Adipose tissue (tissue), 3 donors: ENCODE results near the gene ELMO1. TPM values are rescaled to one million over a fixed set of nuclear protein-coding genes. Genes with fewer than 3 reads are reported as not detected.
A peak's percentile ranks its signal among the peaks of the same experiment; 100 is the strongest.

Source experiments
- H3K27ac ChIP-seq: one replicate; pipeline ENCODE4 v1.5.1; 2013; ENCODE audit warnings: low read depth, low read length
- WGBS, 3 donors: extraction: QIAGEN DNeasy Blood & Tissue Kit; methylation state at CpG; one replicate each; pipeline ENCODE4 v1.1.7; 2013; 5-methylcytosine and 5-hydroxymethylcytosine counted together
- polyA plus RNA-seq, 3 donors: library from polyadenylated mRNA; stranded (reverse); fragments of 200-250 nt; gene quantifications; one replicate each; pipeline ENCODE4 v1.2.3, GENCODE V29; 2013
- donor health status: healthy with polysubstance abuse.
- donor health status: Bipolar disorder and iron deficiency.
- donor health status: healthy.

ELMO1 gene
- polyA plus RNA-seq, 3 donors, result 3.4 to 22.4 (median 13.9) TPM

- no peak overlapping the region for H3K27ac ChIP-seq
- WGBS, 3 donors, result 16 to 81% (median 64%) methylated on average over 1 of the region's 1 CpG
Observed at GRCh38 chr7:37095122-37095521, 353.5 kb downstream of the ELMO1 start.

DNA sequence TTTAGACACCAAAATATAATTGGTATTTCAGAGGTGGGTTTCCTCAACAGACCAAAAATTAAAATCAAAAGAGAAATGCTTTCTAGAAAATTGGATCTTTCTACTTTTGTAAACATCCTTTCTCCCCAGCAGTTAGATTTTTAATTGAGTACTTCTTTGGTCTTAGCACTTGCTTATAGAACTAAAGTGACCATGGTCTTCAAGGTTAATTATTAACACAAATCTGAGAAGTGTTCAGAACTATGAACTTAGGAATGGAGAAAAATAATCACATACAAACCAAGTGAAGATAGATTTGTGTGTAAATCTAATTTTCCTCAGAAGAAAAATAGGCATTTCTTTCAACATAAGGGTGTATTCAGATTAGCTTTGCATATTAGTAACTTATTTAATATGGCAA lies 355.4 kb downstream of the ELMO1 start:
- H3K27ac ChIP-seq, result no peak overlapping the region

DNA sequence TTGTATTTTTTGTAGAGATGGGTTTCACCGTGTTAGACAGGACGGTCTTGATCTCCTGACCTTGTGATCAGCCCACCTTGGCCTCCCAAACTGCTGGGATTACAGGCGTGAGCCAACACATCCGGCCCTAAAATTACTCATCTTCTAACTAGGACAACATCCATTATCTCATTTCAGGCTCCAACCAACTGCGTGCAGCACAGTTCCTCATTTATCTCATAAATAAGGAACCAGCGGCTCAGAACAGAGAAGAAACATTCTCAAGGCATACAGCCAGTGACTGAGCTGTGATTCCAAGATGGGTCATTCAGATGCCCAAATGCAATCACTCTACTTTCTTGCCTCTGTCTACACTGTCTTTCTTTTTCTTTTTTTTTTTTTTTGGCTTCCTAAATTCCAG lies 356.1 kb downstream of the ELMO1 start:
- no peak overlapping the region for H3K27ac ChIP-seq

DNA sequence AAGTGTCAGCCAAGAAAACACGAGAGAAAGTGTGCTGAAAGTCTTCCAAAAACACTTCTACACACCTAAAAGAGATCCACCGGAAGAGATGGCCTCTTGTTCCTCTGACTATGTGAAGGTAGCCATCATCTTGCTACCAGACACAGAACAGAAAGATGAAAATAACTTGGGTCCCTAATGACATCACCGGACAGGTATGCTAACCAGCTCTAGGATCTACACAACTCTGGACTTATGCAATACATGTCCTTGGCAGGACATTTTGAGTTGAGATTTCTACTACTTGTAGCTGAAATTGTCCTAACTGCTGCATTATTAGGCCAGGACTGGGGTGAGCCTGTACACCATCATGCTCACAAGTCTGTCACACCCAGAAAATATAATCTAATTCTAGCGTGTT lies 358.7 kb downstream of the ELMO1 start:
- 86 to 90% (median 90%) methylated on average over 4 of the region's 4 CpGs for WGBS, 3 donors
- H3K27ac ChIP-seq, result no peak overlapping the region

More for the DNA sequence above, 356.1 kb downstream of the ELMO1 start:
- WGBS, 3 donors, result 63 to 87% (median 75%) methylated on average over 6 of the region's 6 CpGs

GRCh38 chr7:37085600-37085999 lies 363.1 kb downstream of the ELMO1 start:
- WGBS, 3 donors, result 90 to 97% (median 95%) methylated on average over 5 of the region's 5 CpGs
- H3K27ac ChIP-seq, result no peak overlapping the region

DNA sequence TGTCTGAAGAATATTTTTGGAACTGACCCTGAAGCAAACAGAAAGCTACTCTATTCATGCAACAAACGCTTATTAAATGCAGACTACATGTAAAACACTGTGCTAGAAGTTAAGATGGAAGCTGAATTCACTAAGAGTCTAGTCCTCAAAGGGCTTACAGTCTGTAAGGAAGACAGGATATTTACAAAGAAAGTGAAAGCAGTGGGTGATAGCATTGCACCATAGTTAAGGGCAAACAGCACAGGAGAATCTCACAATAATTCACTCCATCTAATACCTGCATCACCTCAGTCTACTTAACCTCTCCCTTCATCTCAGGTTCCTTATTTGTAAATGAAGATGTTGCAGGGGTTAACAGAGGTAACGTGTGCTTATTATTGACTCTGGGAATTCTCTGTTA lies 364.4 kb downstream of the ELMO1 start:
- WGBS, 3 donors, result 72 to 81% (median 77%) methylated on average over 2 of the region's 2 CpGs
- no peak overlapping the region for H3K27ac ChIP-seq

DNA sequence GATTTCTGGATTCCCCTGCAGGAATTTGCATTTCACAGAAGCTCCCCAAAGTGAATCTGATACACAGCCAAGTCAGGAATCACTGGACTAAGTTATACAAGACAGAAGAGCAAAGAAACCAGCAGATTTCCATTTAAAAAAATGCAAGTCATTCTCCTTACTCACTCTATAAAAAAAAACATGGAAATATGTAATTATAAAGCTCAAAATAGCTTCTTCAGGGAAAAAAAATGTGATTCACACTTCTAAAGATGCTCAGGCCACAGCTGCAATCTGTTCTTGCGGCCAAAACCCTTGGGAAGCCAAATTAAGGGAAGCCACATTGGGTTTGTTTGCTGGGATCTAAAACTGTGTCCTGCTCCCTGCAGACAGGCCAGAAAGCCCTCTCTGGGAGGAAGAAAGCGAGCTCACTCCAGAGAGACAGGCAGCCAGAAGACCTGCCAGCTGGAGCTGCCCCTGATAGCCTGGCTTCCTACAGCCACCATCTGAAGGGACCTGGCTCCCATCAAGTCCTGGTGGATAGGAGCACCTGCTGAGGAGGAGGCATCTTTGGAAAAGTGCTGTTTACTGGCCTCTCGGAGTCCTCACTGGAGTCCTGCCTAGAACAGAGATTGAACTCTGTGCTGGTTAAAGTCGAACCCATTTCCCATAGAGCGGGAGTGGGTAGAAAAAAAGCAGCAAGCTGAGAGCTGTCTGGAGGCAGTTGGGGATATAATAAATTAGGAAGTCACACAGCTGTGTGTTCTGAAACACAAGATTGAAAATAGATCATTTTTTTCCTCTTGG lies 365.2 kb downstream of the ELMO1 start:
- H3K27ac ChIP-seq, result peak overlapping the region; percentile 72
- WGBS, 3 donors, result 62 to 81% (median 70%) methylated on average over 5 of the region's 5 CpGs

- WGBS, 3 donors, result 26 to 30% (median 26%) methylated on average over 4 of the region's 4 CpGs
- no peak overlapping the region for H3K27ac ChIP-seq
Observed at GRCh38 chr7:37081436-37081835, 367.2 kb downstream of the ELMO1 start.

GRCh38 chr7:37079420-37079819 lies 369.2 kb downstream of the ELMO1 start:
- 55 to 100% (median 97%) methylated on average over 1 of the region's 1 CpG for WGBS, 3 donors
- no peak overlapping the region for H3K27ac ChIP-seq

DNA sequence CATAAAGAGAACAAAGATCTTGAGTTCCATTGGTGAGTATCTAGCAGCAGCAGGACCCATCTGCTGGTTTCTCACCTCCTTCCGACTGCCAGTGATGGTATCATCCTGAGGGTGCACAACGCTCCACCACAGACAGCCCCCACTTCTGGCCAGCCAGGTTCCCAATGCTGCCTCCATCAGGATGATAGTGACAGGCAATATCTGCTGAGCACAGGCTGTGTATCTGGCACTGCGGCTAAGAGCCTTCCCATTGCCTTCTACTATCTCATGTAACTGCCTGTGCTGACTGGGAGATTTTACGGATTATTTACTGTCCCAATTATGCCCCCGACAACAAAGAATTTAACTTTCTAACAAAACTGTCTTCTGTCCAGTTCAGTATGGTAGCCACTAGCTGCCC lies 372.0 kb downstream of the ELMO1 start:
- WGBS, 3 donors, result 96 to 97% (median 96%) methylated on average over 5 of the region's 5 CpGs
- H3K27ac ChIP-seq, result no peak overlapping the region

DNA sequence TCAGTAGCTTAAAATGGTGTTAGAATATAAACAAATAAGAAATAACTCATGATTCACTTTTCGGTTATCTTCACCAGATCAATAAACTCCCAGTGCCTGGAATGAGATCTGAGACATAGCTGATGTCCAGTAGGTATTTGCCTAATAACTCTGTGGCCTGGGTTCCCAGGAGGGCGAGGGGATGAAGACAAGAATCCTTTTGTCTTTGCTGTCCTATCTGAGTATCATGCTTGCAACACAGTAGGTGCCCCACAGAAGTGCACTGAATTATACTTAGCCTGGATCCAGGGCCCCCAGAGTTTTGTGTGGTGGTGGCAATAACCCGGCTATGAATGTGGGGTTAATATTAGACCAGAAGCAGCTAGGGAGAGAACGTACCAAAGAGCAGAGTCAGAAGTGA lies 374.3 kb downstream of the ELMO1 start:
- H3K27ac ChIP-seq, result no peak overlapping the region
- WGBS, 3 donors, result 78 to 93% (median 93%) methylated on average over 4 of the region's 4 CpGs

GRCh38 chr7:37071124-37071523 lies 377.5 kb downstream of the ELMO1 start:
- H3K27ac ChIP-seq, result no peak overlapping the region
- WGBS, 3 donors, result 93 to 98% (median 93%) methylated on average over 2 of the region's 2 CpGs

DNA sequence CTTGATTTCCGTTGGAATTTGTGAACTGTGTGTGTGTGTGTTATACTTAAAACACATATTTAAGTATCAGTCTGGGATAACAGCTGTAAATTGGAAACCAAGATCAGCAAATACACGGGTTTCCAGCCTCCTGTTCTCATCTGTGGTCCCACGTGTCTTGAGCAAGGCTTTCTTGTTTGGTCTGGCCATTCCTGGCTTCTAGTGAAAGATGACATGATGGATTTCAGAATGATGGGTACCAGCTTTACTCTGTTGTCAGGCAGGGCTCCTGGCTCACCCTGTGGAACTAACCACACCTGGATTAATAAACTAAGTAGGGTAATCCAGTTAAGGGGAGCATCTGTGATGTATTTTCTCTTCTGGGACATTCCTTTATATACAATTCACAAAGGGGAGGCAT lies 378.2 kb downstream of the ELMO1 start:
- WGBS, 3 donors, result 70 to 86% (median 85%) methylated on average over 3 of the region's 3 CpGs

GRCh38 chr7:37070031-37070430 lies 378.6 kb downstream of the ELMO1 start:
- no peak overlapping the region for H3K27ac ChIP-seq
- 88 to 89% (median 88%) methylated on average over 2 of the region's 2 CpGs for WGBS, 3 donors

More for the DNA sequence above, 378.2 kb downstream of the ELMO1 start:
- no peak overlapping the region for H3K27ac ChIP-seq

- WGBS, 3 donors, result 92 to 96% (median 95%) methylated on average over 2 of the region's 2 CpGs
- H3K27ac ChIP-seq, result no peak overlapping the region
Observed at GRCh38 chr7:37069336-37069735, 379.3 kb downstream of the ELMO1 start.

DNA sequence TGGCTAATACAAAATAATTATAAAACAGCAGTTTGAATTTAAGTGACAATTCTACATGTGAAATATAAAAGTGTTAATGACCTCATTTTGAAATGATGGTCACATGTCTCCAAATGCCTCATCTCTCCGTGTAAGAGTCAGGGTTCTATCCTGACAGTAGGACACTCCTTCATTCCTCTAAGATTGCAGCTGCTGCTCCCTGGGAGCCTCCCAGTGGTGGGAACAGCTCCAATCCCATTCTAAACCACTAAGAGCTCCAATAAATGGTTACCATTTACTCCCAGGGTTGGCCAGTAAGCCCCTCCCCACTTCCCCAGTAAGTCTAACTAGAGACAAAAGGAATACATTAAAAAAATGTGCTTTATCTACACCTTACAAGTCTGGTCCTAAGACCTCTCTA lies 379.8 kb downstream of the ELMO1 start:
- no peak overlapping the region for H3K27ac ChIP-seq
- 55 to 85% (median 68%) methylated on average over 1 of the region's 1 CpG for WGBS, 3 donors

- H3K27ac ChIP-seq, result no peak overlapping the region
- 78 to 90% (median 86%) methylated on average over 4 of the region's 4 CpGs for WGBS, 3 donors
Observed at GRCh38 chr7:37068038-37068437, 380.6 kb downstream of the ELMO1 start.

- WGBS, 3 donors, result 77 to 90% (median 81%) methylated on average over 5 of the region's 5 CpGs
- no peak overlapping the region for H3K27ac ChIP-seq
Observed at GRCh38 chr7:37065779-37066271, 382.8 kb downstream of the ELMO1 start.

GRCh38 chr7:37062560-37062859 lies 386.2 kb downstream of the ELMO1 start:
- 67 to 84% (median 67%) methylated on average over 3 of the region's 3 CpGs for WGBS, 3 donors
- no peak overlapping the region for H3K27ac ChIP-seq

- 82 to 84% (median 83%) methylated on average over 5 of the region's 5 CpGs for WGBS, 3 donors
- no peak overlapping the region for H3K27ac ChIP-seq
Observed at GRCh38 chr7:37061849-37062559, 386.7 kb downstream of the ELMO1 start.
